Natural killer cell (primary cell): ENCODE measurements around the gene SNCG. TPM values are rescaled to one million over a fixed set of nuclear protein-coding genes. Genes with fewer than 3 reads are reported as not detected.
"Not testable (repeated sequence)": the region's sequence is repeated elsewhere in the genome, so short reads cannot be mapped to it uniquely, and the experiment has no call there.

Source experiments
- ATAC-seq, 3 donors: fragments of 150-1000 bp in 2 of 3; fragments of 200-7000 bp in 1 of 3; cut with Tn5 transposase; 1 replicate in 1 of 3; 2 replicates in 2 of 3; pipeline ENCODE4 v1.10.0; 2021; ENCODE audit warnings: mild to moderate bottlenecking in 2 of 3, moderate library complexity in 2 of 3
- DNase-seq, 2 donors: peaks; one replicate each; pipeline versions ENCODE4 v3.0.0 to v3.0.0-alpha.2; 2013 to 2021; ENCODE audit warnings: mixed read lengths in 1 of 2
- H3K27ac ChIP-seq: one replicate; pipeline ENCODE4 v1.5.1; 2013; ENCODE audit warnings: mild to moderate bottlenecking, low read length
- H3K27me3 ChIP-seq: one replicate; pipeline ENCODE4 v1.6.1; 2013; ENCODE audit warnings: low read length; ENCODE audit not compliant: control insufficient read depth, insufficient read depth
- H3K36me3 ChIP-seq: one replicate; pipeline ENCODE4 v1.6.1; 2013; ENCODE audit warnings: low read length; ENCODE audit not compliant: control insufficient read depth, insufficient read depth
- H3K4me1 ChIP-seq: one replicate; pipeline ENCODE4 v1.6.1; 2013; ENCODE audit warnings: low read length; ENCODE audit not compliant: control insufficient read depth, insufficient read depth
- H3K4me3 ChIP-seq: one replicate; pipeline ENCODE4 v1.5.1; 2013; ENCODE audit warnings: low read length
- H3K9me3 ChIP-seq: one replicate; pipeline ENCODE4 v1.6.1; 2013; ENCODE audit warnings: low read length; ENCODE audit not compliant: control insufficient read depth, insufficient read depth
- H3K27ac Mint-ChIP-seq, 2 donors: one replicate each; pipeline ENCODE4 v1.8.0; 2022; ENCODE audit warnings: mild to moderate bottlenecking in 2 of 2, mixed read lengths in 2 of 2, moderate library complexity in 1 of 2
- H3K27me3 Mint-ChIP-seq, 2 donors: one replicate each; pipeline ENCODE4 v1.8.0; 2022; ENCODE audit warnings: low read depth in 2 of 2, mixed read lengths in 2 of 2
- H3K36me3 Mint-ChIP-seq: one replicate; pipeline ENCODE4 v1.8.0; 2022; ENCODE audit warnings: mixed read lengths
- H3K4me1 Mint-ChIP-seq, 2 donors: one replicate each; pipeline ENCODE4 v1.8.0; 2022; ENCODE audit warnings: mixed read lengths in 2 of 2
- H3K4me3 Mint-ChIP-seq: one replicate; pipeline ENCODE4 v1.8.0; 2022; ENCODE audit warnings: mild to moderate bottlenecking, moderate library complexity, mixed read lengths
- H3K9me3 Mint-ChIP-seq, 2 donors: one replicate each; pipeline ENCODE4 v1.8.0; 2022; ENCODE audit warnings: mixed read lengths in 2 of 2
- WGBS: methylation state at CpG from one replicate; pipeline ENCODE4 v1.1.7; 2013; ENCODE audit warnings: missing lambda C conversion rate; ENCODE audit not compliant: insufficient coverage; 5-methylcytosine and 5-hydroxymethylcytosine counted together
- intact Hi-C: fragments of 100-400 bp; cut with micrococcal nuclease; formaldehyde crosslinking; loops from one replicate; pipeline ENCODE4 v1.14.2; 2022
- total RNA-seq, 4 donors: library from RNA; stranded (reverse); fragments of 120-200 nt in 1 of 4; gene quantifications; one replicate each; pipeline versions ENCODE4 v1.2.3 to v1.2.4, GENCODE V29; 2013 to 2022
- TF ChIP-seq, protein P1 (sequence below): fragments of 200-600 bp; IDR thresholded peaks from one replicate; pipeline ENCODE4 v1.8.0; 2022; ENCODE audit warnings: antibody characterized with exemption

SNCG gene
- total RNA-seq, 3 donors from 2014 or later (not counting 1 experiment from before 2014, with no cell fraction given) = not detected

DNA sequence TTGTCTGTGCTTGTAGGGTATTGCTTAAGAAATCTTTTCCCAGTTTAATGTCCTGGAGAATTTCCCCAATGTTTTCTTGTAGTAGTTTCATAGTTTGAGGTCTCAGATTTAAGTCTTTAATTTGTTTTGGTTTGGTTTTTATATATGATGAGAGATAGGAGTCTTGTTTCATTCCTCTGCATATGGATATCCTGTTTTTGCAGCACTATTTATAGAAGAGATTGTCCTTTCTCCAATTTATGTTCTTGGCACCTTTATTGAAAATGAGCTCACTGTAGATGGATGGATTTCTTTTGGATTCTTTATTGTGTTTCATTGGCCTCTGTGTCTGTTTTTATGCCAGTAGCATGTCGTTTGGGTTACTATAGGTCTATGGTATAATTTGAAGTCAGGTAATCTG, 30.1 kb downstream of the SNCG start:
- H3K27ac Mint-ChIP-seq = no peak overlapping the region
- H3K27me3 ChIP-seq = no peaks in the 10 kb centered on the region
- no peak overlapping the region for H3K4me3 Mint-ChIP-seq
- intact Hi-C loops = no loop called here
- H3K4me1 Mint-ChIP-seq = no peaks in the 10 kb centered on the region
- H3K4me3 ChIP-seq = no peak overlapping the region
- no peaks in the 10 kb centered on the region for H3K9me3 ChIP-seq
- no peaks in the 10 kb centered on the region for H3K9me3 Mint-ChIP-seq
- ATAC-seq (no peak), DNase-seq (no peak)
- WGBS = 55% methylated on average over 1 of the region's 1 CpG
- TF ChIP-seq, protein P1, sequence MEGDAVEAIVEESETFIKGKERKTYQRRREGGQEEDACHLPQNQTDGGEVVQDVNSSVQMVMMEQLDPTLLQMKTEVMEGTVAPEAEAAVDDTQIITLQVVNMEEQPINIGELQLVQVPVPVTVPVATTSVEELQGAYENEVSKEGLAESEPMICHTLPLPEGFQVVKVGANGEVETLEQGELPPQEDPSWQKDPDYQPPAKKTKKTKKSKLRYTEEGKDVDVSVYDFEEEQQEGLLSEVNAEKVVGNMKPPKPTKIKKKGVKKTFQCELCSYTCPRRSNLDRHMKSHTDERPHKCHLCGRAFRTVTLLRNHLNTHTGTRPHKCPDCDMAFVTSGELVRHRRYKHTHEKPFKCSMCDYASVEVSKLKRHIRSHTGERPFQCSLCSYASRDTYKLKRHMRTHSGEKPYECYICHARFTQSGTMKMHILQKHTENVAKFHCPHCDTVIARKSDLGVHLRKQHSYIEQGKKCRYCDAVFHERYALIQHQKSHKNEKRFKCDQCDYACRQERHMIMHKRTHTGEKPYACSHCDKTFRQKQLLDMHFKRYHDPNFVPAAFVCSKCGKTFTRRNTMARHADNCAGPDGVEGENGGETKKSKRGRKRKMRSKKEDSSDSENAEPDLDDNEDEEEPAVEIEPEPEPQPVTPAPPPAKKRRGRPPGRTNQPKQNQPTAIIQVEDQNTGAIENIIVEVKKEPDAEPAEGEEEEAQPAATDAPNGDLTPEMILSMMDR = no peak
- no peaks in the 10 kb centered on the region for H3K36me3 Mint-ChIP-seq
- H3K27ac ChIP-seq = no peak overlapping the region
- H3K36me3 ChIP-seq = no peaks in the 10 kb centered on the region
- peaks cover 24 to 55% of the 10 kb centered on the region in 2 donors for H3K27me3 Mint-ChIP-seq
- no peaks in the 10 kb centered on the region for H3K4me1 ChIP-seq

GRCh38 chr10:86991362-86991761, 33.0 kb downstream of the SNCG start:
- H3K9me3 Mint-ChIP-seq, H3K4me3 Mint-ChIP-seq, H3K4me1 ChIP-seq, H3K36me3 Mint-ChIP-seq, H3K36me3 ChIP-seq, H3K27ac Mint-ChIP-seq, ATAC-seq, H3K27ac ChIP-seq, H3K4me1 Mint-ChIP-seq, H3K9me3 ChIP-seq, intact Hi-C loops, H3K4me3 ChIP-seq, H3K27me3 ChIP-seq, DNase-seq: not testable (repeated sequence)
- H3K27me3 Mint-ChIP-seq = peaks cover 21 to 47% of the 10 kb centered on the region in 2 donors
- no CpG with 5 or more reads among the region's 12 CpGs for WGBS

- Mint-ChIP-seq H3K36me3 (no peaks in the 10 kb centered on the region), H3K27ac (no peak overlapping the region), H3K4me1 (no peaks in the 10 kb centered on the region), H3K4me3 (no peak overlapping the region), H3K27me3 (peaks cover 25 to 42% of the 10 kb centered on the region in 2 donors), H3K9me3 (no peaks in the 10 kb centered on the region)
- Histone ChIP-seq H3K36me3 (no peaks in the 10 kb centered on the region), H3K4me1 (no peaks in the 10 kb centered on the region), H3K27me3 (no peaks in the 10 kb centered on the region), H3K9me3 (no peaks in the 10 kb centered on the region), H3K4me3 (no peak overlapping the region), H3K27ac (no peak overlapping the region)
- intact Hi-C loops = no loop called here
- TF ChIP-seq, protein P1 = no peak
- no peak for ATAC-seq
- DNase-seq = no peak
Measured at GRCh38 chr10:86992456-86992855, 34.1 kb downstream of the SNCG start.

DNA sequence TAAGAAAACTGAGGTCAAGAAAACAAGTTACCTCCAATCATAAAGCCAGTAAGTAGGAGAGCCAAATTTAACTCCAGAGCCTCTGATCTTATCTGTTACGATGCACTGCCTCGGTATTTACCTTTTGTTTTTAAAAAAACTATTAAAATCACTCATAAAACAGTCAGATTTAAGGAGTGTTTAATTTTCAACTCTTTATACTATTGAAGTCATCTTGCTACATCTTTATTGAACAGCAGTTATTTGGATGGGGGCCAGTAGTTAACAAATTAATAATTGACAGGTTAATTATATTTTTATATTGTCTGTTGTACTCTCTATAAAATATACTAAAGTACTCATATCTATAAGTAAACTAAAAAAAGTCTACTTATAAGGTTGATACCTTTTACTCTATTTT, 34.5 kb downstream of the SNCG start:
- DNase-seq (no peak), ATAC-seq (no peak)
- Mint-ChIP-seq H3K27me3 (peaks cover 25 to 39% of the 10 kb centered on the region in 2 donors), H3K4me3 (no peak overlapping the region), H3K9me3 (no peaks in the 10 kb centered on the region), H3K4me1 (no peaks in the 10 kb centered on the region), H3K27ac (no peak overlapping the region), H3K36me3 (no peaks in the 10 kb centered on the region)
- intact Hi-C loops = no loop called here
- H3K4me1 ChIP-seq = no peaks in the 10 kb centered on the region
- TF ChIP-seq, protein P1 = no peak
- no peaks in the 10 kb centered on the region for H3K36me3 ChIP-seq
- no peak overlapping the region for H3K27ac ChIP-seq
- no peak overlapping the region for H3K4me3 ChIP-seq
- WGBS = 100% methylated on average over 1 of the region's 2 CpGs
- H3K9me3 ChIP-seq = no peaks in the 10 kb centered on the region
- H3K27me3 ChIP-seq = no peaks in the 10 kb centered on the region

DNA sequence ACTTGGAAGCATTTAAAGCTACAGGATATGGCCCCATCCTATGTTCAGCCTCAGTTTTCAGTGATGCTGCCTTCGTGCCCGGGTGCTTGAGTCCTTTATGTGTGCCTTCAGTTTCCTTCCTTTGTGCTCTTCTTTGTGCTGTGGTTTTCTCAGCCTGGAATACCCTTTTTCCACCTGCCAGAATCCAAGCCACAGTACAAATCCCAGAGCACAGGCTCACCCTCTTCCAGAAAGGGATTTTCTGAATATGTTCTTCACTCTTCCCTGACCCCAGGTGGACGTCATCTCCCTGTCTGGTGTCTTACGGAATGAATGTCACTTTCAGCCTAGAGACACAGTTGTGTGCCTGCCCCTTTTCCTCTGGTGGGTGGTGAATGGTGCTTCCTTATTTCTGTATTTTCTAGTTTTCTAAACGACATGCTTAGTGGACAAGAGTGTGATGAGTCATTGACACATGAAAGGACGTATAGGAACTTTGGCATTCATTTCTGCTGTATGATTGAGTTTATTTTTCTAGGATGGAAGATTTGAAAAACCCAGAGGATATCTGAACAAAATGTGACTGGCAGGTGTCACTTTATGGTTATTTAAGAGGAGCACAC, 41.5 kb downstream of the SNCG start:
- H3K27me3 Mint-ChIP-seq, ATAC-seq, H3K36me3 ChIP-seq, H3K4me1 ChIP-seq, H3K9me3 ChIP-seq, DNase-seq, H3K27me3 ChIP-seq, intact Hi-C loops, H3K27ac ChIP-seq, H3K27ac Mint-ChIP-seq, H3K4me3 Mint-ChIP-seq, H3K9me3 Mint-ChIP-seq, H3K4me3 ChIP-seq, H3K36me3 Mint-ChIP-seq, H3K4me1 Mint-ChIP-seq: not testable (repeated sequence)
- WGBS = 69% methylated on average over 4 of the region's 6 CpGs
